Epithelial cell of esophagus (primary cell): ENCODE results near the gene IL5RA.

ENCODE experiments used
- DNase-seq: peaks from one replicate; pipeline ENCODE4 v3.0.0; 2010; ENCODE audit warnings: low read depth
- H3K4me3 ChIP-seq: 2 replicates; pipeline ENCODE4 v1.5.1; 2011; ENCODE audit warnings: mild to moderate bottlenecking, low read length, control low read depth
- CTCF ChIP-seq: IDR thresholded peaks from 2 replicates; pipeline ENCODE4 v1.5.1; 2011; ENCODE audit warnings: low read depth, mild to moderate bottlenecking, low read length, control low read depth, inconsistent platforms; ENCODE audit not compliant: insufficient read depth; ENCODE audit errors: missing control alignments

Gene IL5RA

GRCh38 chr3:3038201-3038991 is 71.8 kb downstream of the IL5RA start:
- peak; percentile 33 for DNase-seq
- TF ChIP-seq CTCF = no peak
- H3K4me3 ChIP-seq = no peak overlapping the region

GRCh38 chr3:3037156-3037555 is 73.0 kb downstream of the IL5RA start:
- no peak for DNase-seq
- H3K4me3 ChIP-seq = no peak overlapping the region
- TF ChIP-seq CTCF = no peak

GRCh38 chr3:3031326-3031725 is 78.8 kb downstream of the IL5RA start:
- no peak for DNase-seq

GRCh38 chr3:3027976-3028567 is 82.1 kb downstream of the IL5RA start:
- DNase-seq = no peak
- no peak overlapping the region for H3K4me3 ChIP-seq
- TF ChIP-seq CTCF = no peak

More at GRCh38 chr3:3031326-3031725, 78.8 kb downstream of the IL5RA start:
- TF ChIP-seq CTCF = no peak
- no peak overlapping the region for H3K4me3 ChIP-seq

GRCh38 chr3:3023111-3023745 is 86.9 kb downstream of the IL5RA start:
- H3K4me3 ChIP-seq = no peak overlapping the region
- no peak for DNase-seq
- TF ChIP-seq CTCF = no peak

- TF ChIP-seq CTCF = no peak
- no peak for DNase-seq
- no peak overlapping the region for H3K4me3 ChIP-seq
Observed at GRCh38 chr3:3020209-3020608, 90.0 kb downstream of the IL5RA start.
